ENCODE results near the gene TEX48. TPM values are rescaled to one million over a fixed set of nuclear protein-coding genes. Genes with fewer than 3 reads are reported as not detected.
A peak's percentile ranks its signal among the peaks of the same experiment; 100 is the strongest.

The TEX48 gene
- total and polyA plus RNA-seq, 10 of the 15 experiments (the other 5 are each of a cell fraction or from before 2014, with no cell fraction given), result not detected

DNA sequence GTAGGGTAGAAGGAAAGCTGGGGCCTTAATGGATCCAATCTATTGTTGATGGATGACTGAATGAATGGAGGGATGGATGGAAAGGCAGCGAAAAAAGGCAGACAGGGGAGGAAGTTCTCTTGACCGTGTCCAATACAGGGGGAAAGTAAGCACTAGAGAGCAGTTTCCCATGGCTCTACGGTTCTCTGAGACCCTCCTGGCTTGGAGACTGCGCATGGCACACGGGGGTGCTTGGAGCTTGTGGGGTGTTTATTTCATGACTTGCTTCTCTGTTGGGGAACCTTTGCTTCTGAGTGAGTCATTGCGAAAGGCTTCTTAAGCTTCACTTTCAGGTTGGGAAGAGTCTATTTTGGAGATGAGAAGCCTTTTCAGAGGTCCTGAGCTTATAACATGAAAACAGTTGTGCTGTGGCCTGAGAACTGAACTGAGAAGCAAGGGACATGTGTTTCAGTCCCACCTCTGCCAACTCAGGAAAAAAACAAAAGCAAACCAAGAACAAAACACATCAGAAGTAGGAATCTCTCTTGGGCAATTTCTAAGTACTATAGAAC, 12.8 kb upstream of the TEX48 start:
- Histone ChIP-seq H2AFZ (ENCODE audit: control insufficient read depth, low read depth, low read length) (no peak overlapping the region), H3K9ac (ENCODE audit: control insufficient read depth, insufficient read depth, low read length) (no peak overlapping the region), H3K36me3 (ENCODE audit: control insufficient read depth in 2 of 2, insufficient read depth in 2 of 2, low read length in 1 of 2) (no peaks in the 10 kb centered on the region), H3K79me2 (ENCODE audit: control insufficient read depth, insufficient read depth, low read length) (no peaks in the 10 kb centered on the region), H3K4me3 (no peak overlapping the region), H3K4me2 (ENCODE audit: control insufficient read depth, insufficient read depth) (peak overlapping the region; percentile 62), H4K20me1 (ENCODE audit: control insufficient read depth, insufficient read depth) (no peaks in the 10 kb centered on the region; the same call in 1 of the 2 replicates), H3K4me1 (ENCODE audit: control insufficient read depth, insufficient read depth, low read length) (peaks cover 44% of the 10 kb centered on the region), H3K27me3 (replicated peaks in 1 of 2; ENCODE audit: control insufficient read depth in 2 of 2, insufficient read depth in 2 of 2, low read length in 1 of 2) (peaks cover 2 to 11% of the 10 kb centered on the region in 2 experiments; a peak in 3 of 4 replicates), H3K27ac (ENCODE audit: control insufficient read depth, insufficient read depth) (no peak overlapping the region), H3K9me3 (replicated peaks; ENCODE audit: control insufficient read depth, insufficient read depth, low read length) (peaks cover 10% of the 10 kb centered on the region)
- DNase-seq (ENCODE audit: low read depth, low spot score), result peak; percentile 60
- no TSS peak for BruUV-seq (replicated peaks)
- ChIA-PET POLR2A (interaction anchor here (0.6 to 0.7 kb wide), 2 partner anchors 27 to 61 kb away, joined by 3 read pairs; no protein-coding TSS in a partner anchor), SMC1A (ENCODE audit: uncharacterized antibody, unreplicated experiment) (interaction anchor here (0.6 to 2.6 kb wide), 3 partner anchors 14 to 864 kb away, joined by 3 to 17 read pairs (median 4); partner anchors contain the start of gene TEX48), RAD21 (ENCODE audit: unreplicated experiment) (no interaction called here), CTCF (interaction anchor here (0.6 to 5.9 kb wide), 3 partner anchors 14 to 301 kb away, joined by 3 to 42 read pairs (median 3); partner anchors contain the start of gene TEX48)
- ATAC-seq, result peak; percentile 4
- intact Hi-C loops (cut with micrococcal nuclease; ENCODE audit: unreplicated experiment) (loop anchor here (10.0 kb wide), 2 partner anchors 510 to 720 kb away; no protein-coding TSS in a partner anchor), in situ Hi-C loops (cut with MboI) (no loop called here)
- 19% methylated on average over 6 of the region's 6 CpGs for WGBS (ENCODE audit: insufficient coverage, insufficient replicate concordance, low lambda C conversion rate, missing lambda C conversion rate)
- peak; percentile 59 for FAIRE-seq
- TF ChIP-seq IRF4 (IDR thresholded peaks at IDR 0.05; ENCODE audit: low read depth, low read length), result peak; percentile 91
- 0 out of 2 replicates have a peak, but pooled peaks have one; percentile 70 for TF ChIP-seq TBL1XR1 (IDR thresholded peaks at IDR 0.05; ENCODE audit: low read depth, low read length)
- TF ChIP-seq TCF3 (IDR thresholded peaks at IDR 0.05; ENCODE audit: borderline replicate concordance, insufficient read depth, low read depth, low read length), result 0 out of 2 replicates have a peak, but pooled peaks have one; percentile 36
- TF ChIP-seq, protein P1, sequence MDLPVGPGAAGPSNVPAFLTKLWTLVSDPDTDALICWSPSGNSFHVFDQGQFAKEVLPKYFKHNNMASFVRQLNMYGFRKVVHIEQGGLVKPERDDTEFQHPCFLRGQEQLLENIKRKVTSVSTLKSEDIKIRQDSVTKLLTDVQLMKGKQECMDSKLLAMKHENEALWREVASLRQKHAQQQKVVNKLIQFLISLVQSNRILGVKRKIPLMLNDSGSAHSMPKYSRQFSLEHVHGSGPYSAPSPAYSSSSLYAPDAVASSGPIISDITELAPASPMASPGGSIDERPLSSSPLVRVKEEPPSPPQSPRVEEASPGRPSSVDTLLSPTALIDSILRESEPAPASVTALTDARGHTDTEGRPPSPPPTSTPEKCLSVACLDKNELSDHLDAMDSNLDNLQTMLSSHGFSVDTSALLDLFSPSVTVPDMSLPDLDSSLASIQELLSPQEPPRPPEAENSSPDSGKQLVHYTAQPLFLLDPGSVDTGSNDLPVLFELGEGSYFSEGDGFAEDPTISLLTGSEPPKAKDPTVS (IDR thresholded peaks at IDR 0.05; ENCODE audit: low read depth, low read length), result no peak
- peak; percentile 40 for TF ChIP-seq MEF2B (IDR thresholded peaks at IDR 0.05; ENCODE audit: partially characterized antibody, poor library complexity, severe bottlenecking)
- TF ChIP-seq MTA3 (IDR thresholded peaks at IDR 0.05; ENCODE audit: borderline replicate concordance, low read length), result peak; percentile 73; the same call in 1 of the 2 replicates
- TF ChIP-seq RUNX3 (IDR thresholded peaks at IDR 0.05; ENCODE audit: low read length), result peak; percentile 89
- TF ChIP-seq NFIC (IDR thresholded peaks at IDR 0.05; ENCODE audit: low read depth, low read length), result peak; percentile 92
- 0 out of 2 replicates have a peak, but pooled peaks have one; percentile 30 for TF ChIP-seq CBX5 (IDR thresholded peaks at IDR 0.05; ENCODE audit: low read depth)
- no peak for TF ChIP-seq SPI1 (IDR thresholded peaks at IDR 0.05; ENCODE audit: borderline replicate concordance, insufficient read depth, low read depth, low read length)
- peak; percentile 67; the same call in 1 of the 2 replicates for TF ChIP-seq PAX5 (IDR thresholded peaks at IDR 0.05; ENCODE audit: borderline replicate concordance, low read depth, low read length)
- TF ChIP-seq FOXM1 (IDR thresholded peaks at IDR 0.05; ENCODE audit: low read depth, low read length), result peak; percentile 59
- no peak for TF ChIP-seq ZNF622 (IDR thresholded peaks at IDR 0.05)
- TF ChIP-seq, protein P2, sequence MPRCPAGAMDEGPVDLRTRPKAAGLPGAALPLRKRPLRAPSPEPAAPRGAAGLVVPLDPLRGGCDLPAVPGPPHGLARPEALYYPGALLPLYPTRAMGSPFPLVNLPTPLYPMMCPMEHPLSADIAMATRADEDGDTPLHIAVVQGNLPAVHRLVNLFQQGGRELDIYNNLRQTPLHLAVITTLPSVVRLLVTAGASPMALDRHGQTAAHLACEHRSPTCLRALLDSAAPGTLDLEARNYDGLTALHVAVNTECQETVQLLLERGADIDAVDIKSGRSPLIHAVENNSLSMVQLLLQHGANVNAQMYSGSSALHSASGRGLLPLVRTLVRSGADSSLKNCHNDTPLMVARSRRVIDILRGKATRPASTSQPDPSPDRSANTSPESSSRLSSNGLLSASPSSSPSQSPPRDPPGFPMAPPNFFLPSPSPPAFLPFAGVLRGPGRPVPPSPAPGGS (IDR thresholded peaks at IDR 0.05; ENCODE audit: borderline replicate concordance, insufficient read depth, low read depth, low read length, poor library complexity, severe bottlenecking), result peak; percentile 57
- no peak for TF ChIP-seq ZSCAN29 (IDR thresholded peaks at IDR 0.05)
- TF ChIP-seq, protein P3, sequence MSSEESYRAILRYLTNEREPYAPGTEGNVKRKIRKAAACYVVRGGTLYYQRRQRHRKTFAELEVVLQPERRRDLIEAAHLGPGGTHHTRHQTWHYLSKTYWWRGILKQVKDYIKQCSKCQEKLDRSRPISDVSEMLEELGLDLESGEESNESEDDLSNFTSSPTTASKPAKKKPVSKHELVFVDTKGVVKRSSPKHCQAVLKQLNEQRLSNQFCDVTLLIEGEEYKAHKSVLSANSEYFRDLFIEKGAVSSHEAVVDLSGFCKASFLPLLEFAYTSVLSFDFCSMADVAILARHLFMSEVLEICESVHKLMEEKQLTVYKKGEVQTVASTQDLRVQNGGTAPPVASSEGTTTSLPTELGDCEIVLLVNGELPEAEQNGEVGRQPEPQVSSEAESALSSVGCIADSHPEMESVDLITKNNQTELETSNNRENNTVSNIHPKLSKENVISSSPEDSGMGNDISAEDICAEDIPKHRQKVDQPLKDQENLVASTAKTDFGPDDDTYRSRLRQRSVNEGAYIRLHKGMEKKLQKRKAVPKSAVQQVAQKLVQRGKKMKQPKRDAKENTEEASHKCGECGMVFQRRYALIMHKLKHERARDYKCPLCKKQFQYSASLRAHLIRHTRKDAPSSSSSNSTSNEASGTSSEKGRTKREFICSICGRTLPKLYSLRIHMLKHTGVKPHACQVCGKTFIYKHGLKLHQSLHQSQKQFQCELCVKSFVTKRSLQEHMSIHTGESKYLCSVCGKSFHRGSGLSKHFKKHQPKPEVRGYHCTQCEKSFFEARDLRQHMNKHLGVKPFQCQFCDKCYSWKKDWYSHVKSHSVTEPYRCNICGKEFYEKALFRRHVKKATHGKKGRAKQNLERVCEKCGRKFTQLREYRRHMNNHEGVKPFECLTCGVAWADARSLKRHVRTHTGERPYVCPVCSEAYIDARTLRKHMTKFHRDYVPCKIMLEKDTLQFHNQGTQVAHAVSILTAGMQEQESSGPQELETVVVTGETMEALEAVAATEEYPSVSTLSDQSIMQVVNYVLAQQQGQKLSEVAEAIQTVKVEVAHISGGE (CRISPR knock-in tag; IDR thresholded peaks at IDR 0.05), result no peak
- TF ChIP-seq JUND (IDR thresholded peaks at IDR 0.05; ENCODE audit: low read depth, low read length), result 0 out of 2 replicates have a peak, but pooled peaks have one; percentile 56
